Uterus (tissue), 4 donors: ENCODE data around the gene SH3GL3. TPM values are rescaled to one million over a fixed set of nuclear protein-coding genes. Genes with fewer than 3 reads are reported as not detected.

ENCODE experiments used
- DNase-seq, 2 donors: peaks; one replicate each; pipeline ENCODE4 v3.0.0-alpha.2; 2019 to 2020
- H3K27ac ChIP-seq, 2 donors: fragments of 200-600 bp; sonication (generic); 1 replicate in 1 of 2; 2 replicates in 1 of 2; pipeline ENCODE4 v1.5.1; 2016 to 2018
- H3K27me3 ChIP-seq, 2 donors: fragments of 200-600 bp; sonication (generic); one replicate each; pipeline ENCODE4 v1.5.1; 2018 to 2019; ENCODE audit warnings: control low read depth in 1 of 2
- H3K36me3 ChIP-seq, 2 donors: fragments of 200-600 bp; sonication (generic); one replicate each; pipeline ENCODE4 v1.5.1; 2019; ENCODE audit warnings: control low read depth in 1 of 2
- H3K4me1 ChIP-seq, 2 donors: fragments of 200-600 bp; sonication (generic); one replicate each; pipeline ENCODE4 v1.5.1; 2018 to 2019; ENCODE audit warnings: control low read depth in 1 of 2
- H3K4me3 ChIP-seq, 2 donors: fragments of 200-600 bp; sonication (generic); 1 replicate in 1 of 2; 2 replicates in 1 of 2; pipeline ENCODE4 v1.5.1; 2018 to 2019; ENCODE audit warnings: mild to moderate bottlenecking in 1 of 2
- H3K9me3 ChIP-seq, 2 donors: fragments of 200-600 bp; sonication (generic); one replicate each; pipeline ENCODE4 v1.5.1; 2019; ENCODE audit warnings: control low read depth in 1 of 2
- POLR2A ChIP-seq, 2 donors: fragments of 450-650 bp; IDR thresholded peaks; one replicate each; pipeline ENCODE4 v1.6.1; 2016; ENCODE audit warnings: antibody characterized with exemption in 2 of 2, mild to moderate bottlenecking in 1 of 2, moderate library complexity in 1 of 2
- intact Hi-C: fragments of 100-400 bp; cut with DNase I; formaldehyde crosslinking; loops from one replicate; pipeline ENCODE4 v1.15.1; 2023; ENCODE audit warnings: low total_unique reads
- total RNA-seq, 4 donors: library from RNA; depleted of rRNA in 3 of 4; stranded (reverse); fragments of >200 nt in 3 of 4; gene quantifications; one replicate each; pipeline versions ENCODE4 v1.1.0 to v1.2.4, GENCODE V29; 2014 to 2023
- TF ChIP-seq, protein P1 (sequence below), 4 experiments: fragments of 200-600 bp in 2 of 4; fragments of 450-650 bp in 2 of 4; sonication (generic) in 2 of 4; IDR thresholded peaks; one replicate each; pipeline ENCODE4 v1.5.1; 2016 to 2019; ENCODE audit warnings: antibody characterized with exemption in 4 of 4, mild to moderate bottlenecking in 2 of 4, moderate library complexity in 1 of 4
- donor health status: DM: yes; HTN: yes; CAD: no.

SH3GL3 gene
- total RNA-seq, 4 donors from 2014 or later: 1.2 to 11.8 (median 2.0) TPM; not detected in 1

DNA sequence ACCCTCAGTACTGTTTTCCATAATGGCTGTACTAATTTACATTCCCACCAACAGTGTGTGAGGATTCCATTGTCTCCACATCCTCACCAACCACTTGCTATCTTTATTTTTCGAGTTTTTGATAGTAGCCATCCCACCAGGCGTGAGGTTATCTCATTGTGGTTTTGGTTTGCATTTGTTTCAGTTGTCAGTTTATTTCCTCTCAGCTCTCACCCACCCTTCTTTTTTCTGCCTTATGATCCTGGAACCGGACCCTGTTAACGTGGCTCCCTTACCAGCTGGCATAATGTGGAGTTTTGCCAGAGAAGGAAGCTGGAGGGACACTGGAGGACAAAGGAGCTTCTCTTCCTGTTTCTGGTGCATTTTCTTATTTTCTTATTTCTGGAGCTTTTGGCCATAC is 25.1 kb upstream of the SH3GL3 start:
- TF ChIP-seq, protein P1, sequence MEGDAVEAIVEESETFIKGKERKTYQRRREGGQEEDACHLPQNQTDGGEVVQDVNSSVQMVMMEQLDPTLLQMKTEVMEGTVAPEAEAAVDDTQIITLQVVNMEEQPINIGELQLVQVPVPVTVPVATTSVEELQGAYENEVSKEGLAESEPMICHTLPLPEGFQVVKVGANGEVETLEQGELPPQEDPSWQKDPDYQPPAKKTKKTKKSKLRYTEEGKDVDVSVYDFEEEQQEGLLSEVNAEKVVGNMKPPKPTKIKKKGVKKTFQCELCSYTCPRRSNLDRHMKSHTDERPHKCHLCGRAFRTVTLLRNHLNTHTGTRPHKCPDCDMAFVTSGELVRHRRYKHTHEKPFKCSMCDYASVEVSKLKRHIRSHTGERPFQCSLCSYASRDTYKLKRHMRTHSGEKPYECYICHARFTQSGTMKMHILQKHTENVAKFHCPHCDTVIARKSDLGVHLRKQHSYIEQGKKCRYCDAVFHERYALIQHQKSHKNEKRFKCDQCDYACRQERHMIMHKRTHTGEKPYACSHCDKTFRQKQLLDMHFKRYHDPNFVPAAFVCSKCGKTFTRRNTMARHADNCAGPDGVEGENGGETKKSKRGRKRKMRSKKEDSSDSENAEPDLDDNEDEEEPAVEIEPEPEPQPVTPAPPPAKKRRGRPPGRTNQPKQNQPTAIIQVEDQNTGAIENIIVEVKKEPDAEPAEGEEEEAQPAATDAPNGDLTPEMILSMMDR (IDR thresholded peaks at IDR 0.05): no peak
- no peak for TF ChIP-seq POLR2A (IDR thresholded peaks at IDR 0.05)

DNA sequence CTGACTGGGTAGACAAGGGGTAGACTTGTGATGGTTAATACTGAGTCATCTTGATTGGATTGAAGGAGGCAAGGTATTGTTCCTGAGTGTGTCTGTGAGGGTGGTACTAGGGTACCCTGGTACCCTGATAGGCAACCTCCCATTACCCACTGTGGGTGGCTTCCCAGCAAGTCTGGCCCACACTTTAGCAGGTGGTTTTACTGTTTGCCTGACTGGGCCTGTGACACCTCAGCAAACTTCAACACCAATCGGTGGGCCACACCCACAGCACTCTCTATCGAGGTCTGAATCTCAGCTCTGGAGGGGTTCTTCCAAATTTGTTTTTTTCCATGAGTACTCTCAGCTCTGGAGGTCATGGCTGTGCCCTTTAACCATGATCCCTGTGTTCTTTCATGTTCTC is 24.6 kb upstream of the SH3GL3 start:
- intact Hi-C loops: no loop called here
- H3K9me3 ChIP-seq: no peaks in the 10 kb centered on the region
- H3K4me1 ChIP-seq: no peaks in the 10 kb centered on the region
- H3K27ac ChIP-seq: no peak overlapping the region
- no peaks in the 10 kb centered on the region for H3K27me3 ChIP-seq
- no peak overlapping the region for H3K4me3 ChIP-seq
- H3K36me3 ChIP-seq: no peaks in the 10 kb centered on the region
- DNase-seq: no peak
- no peak for TF ChIP-seq POLR2A (IDR thresholded peaks at IDR 0.05)
- TF ChIP-seq, protein P1 (IDR thresholded peaks at IDR 0.05): no peak

More for the DNA sequence above, 25.1 kb upstream of the SH3GL3 start:
- H3K4me1 ChIP-seq: no peaks in the 10 kb centered on the region
- intact Hi-C loops: no loop called here
- no peaks in the 10 kb centered on the region for H3K27me3 ChIP-seq
- no peak overlapping the region for H3K4me3 ChIP-seq
- H3K36me3 ChIP-seq: no peaks in the 10 kb centered on the region
- H3K9me3 ChIP-seq: no peaks in the 10 kb centered on the region
- no peak overlapping the region for H3K27ac ChIP-seq
- DNase-seq: no peak

DNA sequence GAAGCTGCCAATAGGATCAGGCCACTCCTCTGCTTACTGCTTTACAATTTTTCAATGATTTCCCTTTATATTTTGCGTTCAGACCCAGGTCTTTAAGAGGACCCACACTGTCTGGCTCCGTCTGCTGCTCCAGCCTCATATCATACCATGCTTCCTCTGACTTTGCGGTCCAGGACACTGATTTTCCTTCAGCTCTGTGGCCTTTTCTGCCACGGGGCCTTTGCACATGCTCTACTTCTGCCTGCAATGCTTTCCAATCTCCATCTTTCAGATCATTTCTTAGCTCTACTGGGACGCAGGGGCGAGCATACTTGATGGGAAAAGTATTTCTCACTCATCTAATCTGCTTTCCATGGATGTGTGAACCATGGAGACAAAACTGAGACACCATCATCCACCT is 23.0 kb upstream of the SH3GL3 start:
- DNase-seq: no peak
- no peak overlapping the region for H3K4me3 ChIP-seq
- TF ChIP-seq, protein P1 (IDR thresholded peaks at IDR 0.05): no peak
- no peak for TF ChIP-seq POLR2A (IDR thresholded peaks at IDR 0.05)
- H3K27me3 ChIP-seq: no peaks in the 10 kb centered on the region
- no peaks in the 10 kb centered on the region for H3K4me1 ChIP-seq
- no peaks in the 10 kb centered on the region for H3K9me3 ChIP-seq
- intact Hi-C loops: no loop called here
- no peaks in the 10 kb centered on the region for H3K36me3 ChIP-seq
- H3K27ac ChIP-seq: no peak overlapping the region

DNA sequence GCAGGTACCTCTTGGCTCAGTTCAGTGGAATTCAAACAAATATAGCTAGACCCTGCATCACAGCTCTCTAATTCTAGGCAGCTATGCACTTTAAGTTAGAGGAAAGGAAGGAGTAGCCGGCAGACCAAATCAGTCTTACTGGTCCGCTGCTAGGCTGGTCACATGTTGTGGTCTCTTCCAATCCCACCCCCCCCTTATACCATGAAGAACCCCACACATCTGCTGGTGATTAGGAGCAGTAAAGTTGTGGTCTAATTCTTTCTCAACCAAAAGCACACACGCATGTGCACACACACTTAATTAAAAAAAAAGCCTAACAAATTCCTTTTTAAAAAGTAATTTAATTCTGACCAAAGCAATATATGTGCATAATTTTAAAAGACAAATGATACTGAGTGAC is 16.7 kb upstream of the SH3GL3 start:
- no peak overlapping the region for H3K27ac ChIP-seq
- H3K4me1 ChIP-seq: no peaks in the 10 kb centered on the region
- DNase-seq: no peak
- H3K9me3 ChIP-seq: no peaks in the 10 kb centered on the region
- H3K4me3 ChIP-seq: no peak overlapping the region
- no peak for TF ChIP-seq POLR2A (IDR thresholded peaks at IDR 0.05)
- TF ChIP-seq, protein P1 (IDR thresholded peaks at IDR 0.05): no peak
- H3K27me3 ChIP-seq: no peaks in the 10 kb centered on the region
- no peaks in the 10 kb centered on the region for H3K36me3 ChIP-seq
- intact Hi-C loops: no loop called here

DNA sequence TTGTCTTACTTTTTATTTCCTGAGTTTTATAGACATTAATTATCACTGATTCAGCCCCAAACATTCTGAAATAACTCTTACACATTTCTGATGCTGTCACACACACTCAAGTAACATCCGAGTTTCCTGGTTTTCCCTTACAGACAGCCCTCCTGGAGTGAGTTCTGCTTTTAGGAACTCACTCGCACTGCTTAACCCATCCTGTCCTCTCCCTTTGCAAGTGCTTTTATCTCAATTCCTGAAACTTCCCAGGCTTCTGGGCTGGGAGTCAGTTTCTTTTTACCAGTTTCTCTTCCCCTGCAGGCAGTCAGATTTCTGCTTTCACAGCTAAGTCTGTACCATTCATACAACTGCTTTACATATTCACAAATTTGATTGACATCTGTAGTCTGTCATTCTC is 15.6 kb upstream of the SH3GL3 start:
- Histone ChIP-seq H3K9me3 (no peaks in the 10 kb centered on the region), H3K4me1 (no peaks in the 10 kb centered on the region), H3K4me3 (no peak overlapping the region), H3K27ac (no peak overlapping the region), H3K27me3 (no peaks in the 10 kb centered on the region), H3K36me3 (no peaks in the 10 kb centered on the region)
- no peak for DNase-seq
- TF ChIP-seq POLR2A (IDR thresholded peaks at IDR 0.05): no peak
- TF ChIP-seq, protein P1 (IDR thresholded peaks at IDR 0.05): no peak
- intact Hi-C loops: no loop called here
